Small intestine (tissue), 7 donors: Measurements from ENCODE around the gene SFRP5. TPM values are rescaled to one million over a fixed set of nuclear protein-coding genes. Genes with fewer than 3 reads are reported as not detected.
A peak's percentile ranks its signal among the peaks of the same experiment; 100 is the strongest.

ENCODE experiments used
- DNase-seq, 2 donors: peaks; one replicate each; pipeline versions ENCODE4 v3.0.0 to v3.0.0-alpha.2; 2013
- FAIRE-seq: peaks from 2 replicates; lab custom pipeline; 2012; peaks lifted over from hg19 to GRCh38; lab: Jason Lieb, UNC
- H3K27ac ChIP-seq, 3 donors: one replicate each; pipeline ENCODE4 v1.5.1; 2013; ENCODE audit warnings: low read length in 2 of 3, mild to moderate bottlenecking in 2 of 3, control low read depth in 1 of 3, inconsistent platforms in 1 of 3, low read depth in 1 of 3, moderate library complexity in 1 of 3
- H3K27me3 ChIP-seq, 3 donors: one replicate each; pipeline ENCODE4 v1.6.1; 2013; ENCODE audit warnings: low read length in 3 of 3, inconsistent platforms in 1 of 3; ENCODE audit not compliant: control insufficient read depth in 3 of 3, insufficient read depth in 3 of 3
- H3K36me3 ChIP-seq, 3 donors: one replicate each; pipeline ENCODE4 v1.6.1; 2013; ENCODE audit warnings: low read length in 3 of 3, inconsistent platforms in 1 of 3, low read depth in 1 of 3, mild to moderate bottlenecking in 1 of 3, moderate library complexity in 1 of 3; ENCODE audit not compliant: control insufficient read depth in 3 of 3, insufficient read depth in 2 of 3
- H3K4me1 ChIP-seq, 3 donors: one replicate each; pipeline ENCODE4 v1.6.1; 2013; ENCODE audit warnings: low read length in 2 of 3, inconsistent platforms in 1 of 3, low read depth in 1 of 3, mild to moderate bottlenecking in 1 of 3, moderate library complexity in 1 of 3; ENCODE audit not compliant: control insufficient read depth in 3 of 3, insufficient read depth in 2 of 3
- H3K4me3 ChIP-seq, 3 donors: one replicate each; pipeline ENCODE4 v1.5.1; 2013; ENCODE audit warnings: low read length in 3 of 3, control low read depth in 1 of 3, inconsistent platforms in 1 of 3, low read depth in 1 of 3, mild to moderate bottlenecking in 1 of 3, moderate library complexity in 1 of 3
- H3K9me3 ChIP-seq, 2 donors: one replicate each; pipeline ENCODE4 v1.6.1; 2013; ENCODE audit warnings: low read depth in 1 of 2, low read length in 1 of 2; ENCODE audit not compliant: control insufficient read depth in 2 of 2, insufficient read depth in 1 of 2
- WGBS, 3 donors: extraction: QIAGEN DNeasy Blood & Tissue Kit; methylation state at CpG; one replicate each; pipeline ENCODE4 v1.1.7; 2013; 5-methylcytosine and 5-hydroxymethylcytosine counted together
- polyA plus RNA-seq, 4 donors: library from polyadenylated mRNA; stranded (reverse) in 3 of 4; unstranded in 1 of 4; fragments of 200-250 nt in 3 of 4; fragments of 120-200 nt in 1 of 4; gene quantifications; one replicate each; pipeline versions ENCODE4 v1.2.1 to v1.2.3, GENCODE V29; 2013
- donor health status: healthy with polysubstance abuse.
- donor health status: control.
- donor health status: control.
- donor health status: Bipolar disorder and iron deficiency.
- donor health status: healthy.

Gene SFRP5
- polyA plus RNA-seq, 4 donors: 12.7 to 110 (median 53.8) TPM

GRCh38 chr10:97721871-97722780 lies 49.7 kb downstream of the SFRP5 start:
- H3K27ac ChIP-seq: peak overlapping the region in 2 of 3 donors; percentile 11 to 24
- H3K4me3 ChIP-seq: no peak overlapping the region
- 23 to 67% (median 39%) methylated on average over 12 of the region's 12 CpGs for WGBS, 3 donors
- DNase-seq (peak; percentile 78 to 93), FAIRE-seq (no peak)
- H3K9me3 ChIP-seq: peaks cover 0 to 4% of the 10 kb centered on the region in 2 donors
- H3K36me3 ChIP-seq: peaks cover 0 to 17% (median 0%) of the 10 kb centered on the region in 3 donors
- H3K27me3 ChIP-seq: no peaks in the 10 kb centered on the region
- H3K4me1 ChIP-seq: peaks cover 3 to 27% (median 9%) of the 10 kb centered on the region in 3 donors

DNA sequence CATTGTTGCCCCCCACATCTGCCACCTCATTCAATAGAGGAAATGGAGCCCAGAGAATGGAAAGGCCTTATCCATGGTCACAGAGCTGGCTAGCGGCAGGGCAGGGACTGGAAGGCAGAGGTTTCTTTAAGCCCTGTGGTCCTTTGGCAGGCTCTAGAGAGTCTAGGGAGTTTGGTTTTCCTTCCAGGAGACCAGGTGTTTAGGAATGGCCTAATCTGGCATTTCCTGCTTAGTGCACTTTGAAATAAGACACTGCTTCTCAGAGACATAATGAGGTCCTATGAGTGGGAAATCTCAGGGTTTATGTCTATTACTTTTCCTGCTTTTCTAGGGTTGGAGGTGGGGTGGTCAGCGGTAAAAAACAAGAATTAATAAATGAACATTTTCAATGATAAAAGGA lies 52.2 kb downstream of the SFRP5 start:
- H3K4me3 ChIP-seq: no peak overlapping the region
- H3K4me1 ChIP-seq: peaks cover 3 to 37% (median 9%) of the 10 kb centered on the region in 3 donors
- no peak for DNase-seq
- no peaks in the 10 kb centered on the region for H3K27me3 ChIP-seq
- WGBS, 3 donors: 81 to 91% (median 82%) methylated on average over 2 of the region's 2 CpGs
- no peaks in the 10 kb centered on the region for H3K9me3 ChIP-seq
- H3K27ac ChIP-seq: peak overlapping the region in 2 of 3 donors; percentile 21 to 81
- H3K36me3 ChIP-seq: peaks cover 0 to 26% (median 0%) of the 10 kb centered on the region in 3 donors
- FAIRE-seq: no peak

GRCh38 chr10:97718659-97719142 lies 53.1 kb downstream of the SFRP5 start:
- no peak for FAIRE-seq
- no peaks in the 10 kb centered on the region for H3K9me3 ChIP-seq
- no peak overlapping the region for H3K4me3 ChIP-seq
- peaks cover 3 to 37% (median 9%) of the 10 kb centered on the region in 3 donors for H3K4me1 ChIP-seq
- H3K27me3 ChIP-seq: no peaks in the 10 kb centered on the region
- peaks cover 0 to 26% (median 0%) of the 10 kb centered on the region in 3 donors for H3K36me3 ChIP-seq
- peak overlapping the region; percentile 55 to 81 (median 58) for H3K27ac ChIP-seq
- DNase-seq: peak; percentile 98 to 99
- 13 to 31% (median 29%) methylated on average over 8 of the region's 8 CpGs for WGBS, 3 donors

GRCh38 chr10:97718178-97718577 lies 53.6 kb downstream of the SFRP5 start:
- Histone ChIP-seq H3K9me3 (no peaks in the 10 kb centered on the region), H3K27ac (peak overlapping the region; percentile 55 to 81 (median 58)), H3K36me3 (peaks cover 0 to 26% (median 0%) of the 10 kb centered on the region in 3 donors), H3K4me1 (peaks cover 5 to 39% (median 9%) of the 10 kb centered on the region in 3 donors), H3K4me3 (no peak overlapping the region), H3K27me3 (no peaks in the 10 kb centered on the region)
- 30 to 55% (median 53%) methylated on average over 6 of the region's 6 CpGs for WGBS, 3 donors
- no peak for FAIRE-seq
- no peak for DNase-seq

DNA sequence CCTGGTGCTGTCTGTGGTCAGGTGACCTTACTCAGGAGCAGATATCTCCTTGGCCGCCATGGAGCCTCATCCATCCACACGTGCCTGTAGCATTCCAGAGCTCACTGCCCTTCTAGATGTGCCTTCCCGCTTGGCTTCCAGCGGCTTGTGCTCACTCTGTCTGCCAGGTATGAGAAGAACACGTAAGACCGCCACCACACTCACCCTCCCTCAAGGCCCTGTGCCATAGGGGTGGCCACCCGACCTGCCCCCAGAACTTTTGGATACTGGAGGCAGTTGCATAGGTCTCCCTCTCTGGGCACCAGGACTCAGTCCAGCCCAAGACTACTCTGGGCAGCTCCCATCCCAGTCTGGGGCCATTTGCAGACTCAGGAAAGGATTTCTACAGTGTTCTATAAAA lies 54.2 kb downstream of the SFRP5 start:
- no peaks in the 10 kb centered on the region for H3K9me3 ChIP-seq
- FAIRE-seq (no peak), DNase-seq (no peak)
- H3K4me3 ChIP-seq: no peak overlapping the region
- peaks cover 0 to 26% (median 0%) of the 10 kb centered on the region in 3 donors for H3K36me3 ChIP-seq
- no peaks in the 10 kb centered on the region for H3K27me3 ChIP-seq
- H3K27ac ChIP-seq: peak overlapping the region in 2 of 3 donors; percentile 58 to 81
- H3K4me1 ChIP-seq: peaks cover 5 to 44% (median 9%) of the 10 kb centered on the region in 3 donors
- WGBS, 3 donors: 89 to 90% (median 89%) methylated on average over 7 of the region's 7 CpGs

Other genes with a start within 250 kb of the SFRP5 start
- gene ANKRD2, start 199.2 kb downstream of the SFRP5 start, polyA plus RNA-seq: 1 to 10 TPM in 2 of 4 donors, under 1 TPM in 2; 0.04 to 8.6 (median 2.0) TPM
- gene HOGA1, start 187.6 kb downstream of the SFRP5 start, polyA plus RNA-seq: 10 to 100 TPM in 1 of 4 donors, under 1 TPM in 3; 0.45 to 12.1 (median 0.66) TPM
- under 1 TPM in 1 of 4 donors, not detected in 3; 0.41 TPM for gene C10orf62, start 182.3 kb downstream of the SFRP5 start, polyA plus RNA-seq
- gene MORN4, start 138.5 kb downstream of the SFRP5 start, polyA plus RNA-seq: 10 to 100 TPM in 1 of 4 donors, 1 to 10 TPM in 1, not detected in 2; 4.0 to 15.5 TPM
- 10 to 100 TPM in 3 of 4 donors, 1 to 10 TPM in 1; 9.5 to 34.0 (median 12.0) TPM for gene PI4K2A, start 131.3 kb downstream of the SFRP5 start, polyA plus RNA-seq
- 10 to 100 TPM; 18.2 to 64.9 (median 46.8) TPM for gene AVPI1, start 84.8 kb downstream of the SFRP5 start, polyA plus RNA-seq
- 10 to 100 TPM in 2 of 4 donors, 1 to 10 TPM in 2; 1.6 to 35.2 (median 10.2) TPM for gene MARVELD1, start 58.3 kb downstream of the SFRP5 start, polyA plus RNA-seq
- 10 to 100 TPM; 21.6 to 53.9 (median 29.7) TPM for gene ZFYVE27, start 34.9 kb downstream of the SFRP5 start, polyA plus RNA-seq
- 1 to 10 TPM; 1.9 to 5.3 (median 4.0) TPM for gene GOLGA7B, start 77.8 kb upstream of the SFRP5 start, polyA plus RNA-seq